HepG2 (cell line): Measurements from ENCODE around the gene FUT3. TPM values are rescaled to one million over a fixed set of nuclear protein-coding genes. Genes with fewer than 3 reads are reported as not detected.

ENCODE experiments used
- ATRX ChIP-seq: sonication (generic); formaldehyde crosslinking; IDR thresholded peaks from 2 replicates; pipeline ENCODE4 v1.4.0; 2020; ENCODE audit warnings: missing genetic modification reagents, borderline replicate concordance
- BCL6 ChIP-seq: IDR thresholded peaks from 2 replicates; pipeline ENCODE4 v1.6.1; 2016; ENCODE audit warnings: missing genetic modification reagents, missing compliant biosample characterization
- KDM5B ChIP-seq: sonication (generic); formaldehyde crosslinking; IDR thresholded peaks from 2 replicates; pipeline ENCODE4 v1.4.0; 2020; ENCODE audit warnings: missing genetic modification reagents, mild to moderate bottlenecking, borderline replicate concordance
- KDM6A ChIP-seq: IDR thresholded peaks from 2 replicates; pipeline ENCODE4 v1.6.1; 2016; ENCODE audit warnings: low read depth
- MYC ChIP-seq: sonication (generic); formaldehyde crosslinking; IDR thresholded peaks from 2 replicates; pipeline ENCODE4 v1.9.0; 2021; ENCODE audit warnings: missing genetic modification reagents, borderline replicate concordance
- TEAD3 ChIP-seq: optimal IDR thresholded peaks from 2 replicates; pipeline ENCODE3; 2016; ENCODE audit warnings: borderline replicate concordance
- ZMYM4 ChIP-seq: sonication (generic); formaldehyde crosslinking; IDR thresholded peaks from 2 replicates; pipeline ENCODE4 v1.8.1; 2023; ENCODE audit warnings: mild to moderate bottlenecking, missing genetic modification reagents
- ZNF101 ChIP-seq: sonication (generic); formaldehyde crosslinking; IDR thresholded peaks from 2 replicates; pipeline ENCODE4 v1.4.0; 2020; ENCODE audit warnings: mild to moderate bottlenecking, low read depth, missing genetic modification reagents, borderline replicate concordance
- ZNF143 ChIP-seq: sonication (generic); formaldehyde crosslinking; IDR thresholded peaks from 2 replicates; pipeline ENCODE4 v1.4.0; 2020; ENCODE audit warnings: missing genetic modification reagents
- ZNF207 ChIP-seq: fragments of 450-650 bp; IDR thresholded peaks from 2 replicates; pipeline ENCODE4 v1.6.1; 2016; ENCODE audit warnings: antibody characterized with exemption, borderline replicate concordance
- ZNF598 ChIP-seq: sonication (generic); formaldehyde crosslinking; IDR thresholded peaks from 2 replicates; pipeline ENCODE4 v1.5.1; 2020; ENCODE audit warnings: mild to moderate bottlenecking, missing genetic modification reagents, borderline replicate concordance
- polyA plus RNA-seq, 8 experiments: library from polyadenylated mRNA; depleted of rRNA in 3 of 8; stranded (reverse) in 7 of 8; unstranded in 1 of 8; fragments of >200 nt; fragmentation: Illumina TruSeq in 4 of 8; extraction: Trizol in 4 of 8; gene quantifications; 2 replicates each; pipeline versions ENCODE4 v1.2.1 to v1.2.3, GENCODE V29; 2011 to 2016; ENCODE audit warnings: low read depth in 4 of 8, missing spikeins in 1 of 8, mixed read lengths in 1 of 8; ENCODE audit not compliant: insufficient read depth in 1 of 8
- total RNA-seq, 5 experiments: library from RNA; depleted of rRNA; stranded (reverse); fragments of >200 nt; fragmentation: Illumina TruSeq; extraction: Trizol; gene quantifications; 2 replicates each; pipeline ENCODE4 v1.2.3, GENCODE V29; 2016; ENCODE audit warnings: low read depth in 1 of 5
- TF ChIP-seq, protein P1 (sequence below): sonication (generic); formaldehyde crosslinking; IDR thresholded peaks from 2 replicates; pipeline ENCODE4; 2020; ENCODE audit warnings: missing genetic modification reagents, mild to moderate bottlenecking, borderline replicate concordance
- TF ChIP-seq, protein P2 (sequence below): sonication (generic); formaldehyde crosslinking; IDR thresholded peaks from 2 replicates; pipeline ENCODE4 v1.4.0; 2020; ENCODE audit warnings: missing genetic modification reagents
- TF ChIP-seq, protein P3 (sequence below): sonication (generic); formaldehyde crosslinking; IDR thresholded peaks from 2 replicates; pipeline ENCODE4 v1.4.0; 2020; ENCODE audit warnings: missing genetic modification reagents, borderline replicate concordance
- TF ChIP-seq, protein P4 (sequence below): sonication (generic); formaldehyde crosslinking; IDR thresholded peaks from 2 replicates; pipeline ENCODE4 v1.4.0; 2020; ENCODE audit warnings: missing genetic modification reagents
- TF ChIP-seq, protein P5 (sequence below): sonication (generic); IDR thresholded peaks from 2 replicates; pipeline ENCODE4 v1.6.1; 2016; ENCODE audit warnings: low read depth, borderline replicate concordance
- TF ChIP-seq, protein P6 (sequence below): sonication (generic); formaldehyde crosslinking; IDR thresholded peaks from 2 replicates; pipeline ENCODE4 v1.8.0; 2022; ENCODE audit warnings: mild to moderate bottlenecking, missing genetic modification reagents, moderate library complexity

FUT3 gene
- total and polyA plus RNA-seq, 2 of the 13 experiments (the other 11 are each of a cell fraction or from before 2014, with no cell fraction given) = 0.53 to 1.1 TPM

DNA sequence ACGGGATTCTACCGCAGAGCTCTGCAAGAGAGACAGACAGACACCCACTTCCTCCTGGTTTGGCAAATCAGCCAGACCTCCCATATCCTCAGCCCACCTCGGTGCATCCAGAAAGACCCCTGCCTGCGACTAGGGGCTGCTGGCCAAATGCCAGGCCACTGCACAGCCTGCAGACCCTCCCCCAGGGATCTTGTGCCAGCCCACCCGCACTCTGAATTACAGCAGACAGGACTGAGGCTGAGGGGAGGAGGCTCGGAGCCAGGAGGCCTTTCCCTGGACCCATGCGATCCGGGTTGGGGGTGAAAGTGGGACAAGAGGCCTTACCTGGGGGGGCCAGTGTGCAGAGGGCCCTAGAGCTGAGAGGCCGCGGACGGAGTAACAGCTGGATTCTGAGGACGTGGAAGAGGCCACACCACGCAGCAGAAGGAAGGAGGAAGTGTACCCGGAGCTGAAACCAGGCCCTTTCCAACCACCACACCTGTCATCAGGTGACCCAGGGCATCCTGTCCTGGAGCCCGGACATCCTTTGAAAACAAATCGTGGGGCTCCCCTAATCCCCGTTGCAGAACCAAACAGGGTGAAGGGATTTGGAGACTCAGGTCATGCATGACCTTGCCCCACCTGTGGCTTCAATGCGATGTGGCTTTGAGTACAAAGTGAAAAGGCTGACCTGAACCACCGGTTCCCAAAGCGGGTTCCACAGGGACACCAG, 12.7 kb downstream of the FUT3 start (continued):
- TF ChIP-seq ZNF598 (CRISPR knock-in tag) (no peak), TEAD3 (no peak), KDM5B (CRISPR knock-in tag) (peak; percentile 34; the same call in 1 of the 2 replicates), ZNF143 (CRISPR knock-in tag) (no peak), KDM6A (CRISPR knock-in tag) (no peak), BCL6 (CRISPR knock-in tag) (no peak), ZMYM4 (CRISPR knock-in tag) (peak; percentile 56; the same call in 1 of the 2 replicates), ZNF207 (no peak), ATRX (no peak), MYC (no peak), ZNF101 (CRISPR knock-in tag) (no peak)
- TF ChIP-seq, protein P1, sequence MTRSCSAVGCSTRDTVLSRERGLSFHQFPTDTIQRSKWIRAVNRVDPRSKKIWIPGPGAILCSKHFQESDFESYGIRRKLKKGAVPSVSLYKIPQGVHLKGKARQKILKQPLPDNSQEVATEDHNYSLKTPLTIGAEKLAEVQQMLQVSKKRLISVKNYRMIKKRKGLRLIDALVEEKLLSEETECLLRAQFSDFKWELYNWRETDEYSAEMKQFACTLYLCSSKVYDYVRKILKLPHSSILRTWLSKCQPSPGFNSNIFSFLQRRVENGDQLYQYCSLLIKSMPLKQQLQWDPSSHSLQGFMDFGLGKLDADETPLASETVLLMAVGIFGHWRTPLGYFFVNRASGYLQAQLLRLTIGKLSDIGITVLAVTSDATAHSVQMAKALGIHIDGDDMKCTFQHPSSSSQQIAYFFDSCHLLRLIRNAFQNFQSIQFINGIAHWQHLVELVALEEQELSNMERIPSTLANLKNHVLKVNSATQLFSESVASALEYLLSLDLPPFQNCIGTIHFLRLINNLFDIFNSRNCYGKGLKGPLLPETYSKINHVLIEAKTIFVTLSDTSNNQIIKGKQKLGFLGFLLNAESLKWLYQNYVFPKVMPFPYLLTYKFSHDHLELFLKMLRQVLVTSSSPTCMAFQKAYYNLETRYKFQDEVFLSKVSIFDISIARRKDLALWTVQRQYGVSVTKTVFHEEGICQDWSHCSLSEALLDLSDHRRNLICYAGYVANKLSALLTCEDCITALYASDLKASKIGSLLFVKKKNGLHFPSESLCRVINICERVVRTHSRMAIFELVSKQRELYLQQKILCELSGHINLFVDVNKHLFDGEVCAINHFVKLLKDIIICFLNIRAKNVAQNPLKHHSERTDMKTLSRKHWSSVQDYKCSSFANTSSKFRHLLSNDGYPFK (CRISPR knock-in tag) = 0 out of 2 replicates have a peak, but pooled peaks have one; percentile 32
- TF ChIP-seq, protein P2, sequence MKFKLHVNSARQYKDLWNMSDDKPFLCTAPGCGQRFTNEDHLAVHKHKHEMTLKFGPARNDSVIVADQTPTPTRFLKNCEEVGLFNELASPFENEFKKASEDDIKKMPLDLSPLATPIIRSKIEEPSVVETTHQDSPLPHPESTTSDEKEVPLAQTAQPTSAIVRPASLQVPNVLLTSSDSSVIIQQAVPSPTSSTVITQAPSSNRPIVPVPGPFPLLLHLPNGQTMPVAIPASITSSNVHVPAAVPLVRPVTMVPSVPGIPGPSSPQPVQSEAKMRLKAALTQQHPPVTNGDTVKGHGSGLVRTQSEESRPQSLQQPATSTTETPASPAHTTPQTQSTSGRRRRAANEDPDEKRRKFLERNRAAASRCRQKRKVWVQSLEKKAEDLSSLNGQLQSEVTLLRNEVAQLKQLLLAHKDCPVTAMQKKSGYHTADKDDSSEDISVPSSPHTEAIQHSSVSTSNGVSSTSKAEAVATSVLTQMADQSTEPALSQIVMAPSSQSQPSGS (CRISPR knock-in tag) = no peak
- TF ChIP-seq, protein P3, sequence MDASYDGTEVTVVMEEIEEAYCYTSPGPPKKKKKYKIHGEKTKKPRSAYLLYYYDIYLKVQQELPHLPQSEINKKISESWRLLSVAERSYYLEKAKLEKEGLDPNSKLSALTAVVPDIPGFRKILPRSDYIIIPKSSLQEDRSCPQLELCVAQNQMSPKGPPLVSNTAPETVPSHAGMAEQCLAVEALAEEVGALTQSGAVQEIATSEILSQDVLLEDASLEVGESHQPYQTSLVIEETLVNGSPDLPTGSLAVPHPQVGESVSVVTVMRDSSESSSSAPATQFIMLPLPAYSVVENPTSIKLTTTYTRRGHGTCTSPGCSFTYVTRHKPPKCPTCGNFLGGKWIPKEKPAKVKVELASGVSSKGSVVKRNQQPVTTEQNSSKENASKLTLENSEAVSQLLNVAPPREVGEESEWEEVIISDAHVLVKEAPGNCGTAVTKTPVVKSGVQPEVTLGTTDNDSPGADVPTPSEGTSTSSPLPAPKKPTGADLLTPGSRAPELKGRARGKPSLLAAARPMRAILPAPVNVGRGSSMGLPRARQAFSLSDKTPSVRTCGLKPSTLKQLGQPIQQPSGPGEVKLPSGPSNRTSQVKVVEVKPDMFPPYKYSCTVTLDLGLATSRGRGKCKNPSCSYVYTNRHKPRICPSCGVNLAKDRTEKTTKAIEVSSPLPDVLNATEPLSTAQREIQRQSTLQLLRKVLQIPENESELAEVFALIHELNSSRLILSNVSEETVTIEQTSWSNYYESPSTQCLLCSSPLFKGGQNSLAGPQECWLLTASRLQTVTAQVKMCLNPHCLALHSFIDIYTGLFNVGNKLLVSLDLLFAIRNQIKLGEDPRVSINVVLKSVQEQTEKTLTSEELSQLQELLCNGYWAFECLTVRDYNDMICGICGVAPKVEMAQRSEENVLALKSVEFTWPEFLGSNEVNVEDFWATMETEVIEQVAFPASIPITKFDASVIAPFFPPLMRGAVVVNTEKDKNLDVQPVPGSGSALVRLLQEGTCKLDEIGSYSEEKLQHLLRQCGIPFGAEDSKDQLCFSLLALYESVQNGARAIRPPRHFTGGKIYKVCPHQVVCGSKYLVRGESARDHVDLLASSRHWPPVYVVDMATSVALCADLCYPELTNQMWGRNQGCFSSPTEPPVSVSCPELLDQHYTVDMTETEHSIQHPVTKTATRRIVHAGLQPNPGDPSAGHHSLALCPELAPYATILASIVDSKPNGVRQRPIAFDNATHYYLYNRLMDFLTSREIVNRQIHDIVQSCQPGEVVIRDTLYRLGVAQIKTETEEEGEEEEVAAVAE = no peak
- TF ChIP-seq, protein P4, sequence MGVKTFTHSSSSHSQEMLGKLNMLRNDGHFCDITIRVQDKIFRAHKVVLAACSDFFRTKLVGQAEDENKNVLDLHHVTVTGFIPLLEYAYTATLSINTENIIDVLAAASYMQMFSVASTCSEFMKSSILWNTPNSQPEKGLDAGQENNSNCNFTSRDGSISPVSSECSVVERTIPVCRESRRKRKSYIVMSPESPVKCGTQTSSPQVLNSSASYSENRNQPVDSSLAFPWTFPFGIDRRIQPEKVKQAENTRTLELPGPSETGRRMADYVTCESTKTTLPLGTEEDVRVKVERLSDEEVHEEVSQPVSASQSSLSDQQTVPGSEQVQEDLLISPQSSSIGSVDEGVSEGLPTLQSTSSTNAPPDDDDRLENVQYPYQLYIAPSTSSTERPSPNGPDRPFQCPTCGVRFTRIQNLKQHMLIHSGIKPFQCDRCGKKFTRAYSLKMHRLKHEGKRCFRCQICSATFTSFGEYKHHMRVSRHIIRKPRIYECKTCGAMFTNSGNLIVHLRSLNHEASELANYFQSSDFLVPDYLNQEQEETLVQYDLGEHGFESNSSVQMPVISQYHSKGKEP (CRISPR knock-in tag) = no peak
- TF ChIP-seq, protein P5, sequence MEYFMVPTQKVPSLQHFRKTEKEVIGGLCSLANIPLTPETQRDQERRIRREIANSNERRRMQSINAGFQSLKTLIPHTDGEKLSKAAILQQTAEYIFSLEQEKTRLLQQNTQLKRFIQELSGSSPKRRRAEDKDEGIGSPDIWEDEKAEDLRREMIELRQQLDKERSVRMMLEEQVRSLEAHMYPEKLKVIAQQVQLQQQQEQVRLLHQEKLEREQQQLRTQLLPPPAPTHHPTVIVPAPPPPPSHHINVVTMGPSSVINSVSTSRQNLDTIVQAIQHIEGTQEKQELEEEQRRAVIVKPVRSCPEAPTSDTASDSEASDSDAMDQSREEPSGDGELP = no peak; the same call in 1 of the 2 replicates
- TF ChIP-seq, protein P6, sequence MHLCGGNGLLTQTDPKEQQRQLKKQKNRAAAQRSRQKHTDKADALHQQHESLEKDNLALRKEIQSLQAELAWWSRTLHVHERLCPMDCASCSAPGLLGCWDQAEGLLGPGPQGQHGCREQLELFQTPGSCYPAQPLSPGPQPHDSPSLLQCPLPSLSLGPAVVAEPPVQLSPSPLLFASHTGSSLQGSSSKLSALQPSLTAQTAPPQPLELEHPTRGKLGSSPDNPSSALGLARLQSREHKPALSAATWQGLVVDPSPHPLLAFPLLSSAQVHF (CRISPR knock-in tag) = no peak
